ENCODE measurements around the gene LCT. TPM values are rescaled to one million over a fixed set of nuclear protein-coding genes. Genes with fewer than 3 reads are reported as not detected.
"Not testable (repeated sequence)": the region's sequence is repeated elsewhere in the genome, so short reads cannot be mapped to it uniquely, and the experiment has no call there.

The LCT gene
- not detected for polyA plus RNA-seq (2013, experiment 1 of 4)
- polyA plus RNA-seq (2013, experiment 2 of 4), result not detected
- polyA plus RNA-seq (2013, experiment 3 of 4), result not detected
- polyA plus RNA-seq (2013, experiment 4 of 4), result not detected

GRCh38 chr2:135836596-135837270, at the start of gene LCT:
Gene LCT, minus strand, starts transcription at chr2:135837184. Its CDS starts 15 bp downstream, at chr2:135837169.
- Histone ChIP-seq H3K4me3 (ENCODE audit: insufficient read depth, low read depth, low read length) (no peak within 1 kb of the TSS), H3K9me3 (ENCODE audit: control insufficient read depth, low read length) (no peaks in the 10 kb centered on the region), H3K4me1 (ENCODE audit: control insufficient read depth, insufficient read depth, low read length) (no peaks in the 10 kb centered on the region), H3K36me3 (ENCODE audit: control insufficient read depth, insufficient read depth, low read length) (peaks cover 11% of the 10 kb centered on the region), H3K27me3 (ENCODE audit: control insufficient read depth, insufficient read depth, low read length, poor library complexity, severe bottlenecking) (no peaks in the 10 kb centered on the region), H3K27ac (ENCODE audit: insufficient read depth, low read depth, low read length, poor library complexity, severe bottlenecking) (no peak within 1 kb of the TSS)
- 93 to 95% methylated on average over 12 of the region's 12 CpGs for WGBS, 2 experiments

GRCh38 chr2:135885709-135886108, 48.7 kb upstream of the LCT start:
- Histone ChIP-seq H3K4me1 (ENCODE audit: control insufficient read depth, insufficient read depth, low read length) (peaks cover 2% of the 10 kb centered on the region), H3K9me3 (ENCODE audit: control insufficient read depth, low read length) (no peaks in the 10 kb centered on the region), H3K27me3 (ENCODE audit: control insufficient read depth, insufficient read depth, low read length, poor library complexity, severe bottlenecking) (no peaks in the 10 kb centered on the region), H3K36me3 (ENCODE audit: control insufficient read depth, insufficient read depth, low read length) (no peaks in the 10 kb centered on the region), H3K27ac (ENCODE audit: insufficient read depth, low read depth, low read length, poor library complexity, severe bottlenecking) (no peak overlapping the region), H3K4me3 (ENCODE audit: insufficient read depth, low read depth, low read length) (no peak overlapping the region)
- WGBS, 2 experiments, result 88 to 95% methylated on average over 4 of the region's 4 CpGs

GRCh38 chr2:135882415-135882814, 45.4 kb upstream of the LCT start:
- no peak overlapping the region for H3K4me3 ChIP-seq (ENCODE audit: insufficient read depth, low read depth, low read length)
- H3K27ac ChIP-seq (ENCODE audit: insufficient read depth, low read depth, low read length, poor library complexity, severe bottlenecking), result no peak overlapping the region
- H3K27me3 ChIP-seq (ENCODE audit: control insufficient read depth, insufficient read depth, low read length, poor library complexity, severe bottlenecking), result no peaks in the 10 kb centered on the region
- H3K4me1 ChIP-seq (ENCODE audit: control insufficient read depth, insufficient read depth, low read length), result peaks cover 2% of the 10 kb centered on the region
- no peaks in the 10 kb centered on the region for H3K9me3 ChIP-seq (ENCODE audit: control insufficient read depth, low read length)
- H3K36me3 ChIP-seq (ENCODE audit: control insufficient read depth, insufficient read depth, low read length), result no peaks in the 10 kb centered on the region
- 68 to 70% methylated on average over 3 of the region's 3 CpGs for WGBS, 2 experiments

GRCh38 chr2:135876770-135877169, 39.8 kb upstream of the LCT start:
- not testable (repeated sequence) for H3K27ac ChIP-seq (ENCODE audit: insufficient read depth, low read depth, low read length, poor library complexity, severe bottlenecking); H3K27me3 ChIP-seq (ENCODE audit: control insufficient read depth, insufficient read depth, low read length, poor library complexity, severe bottlenecking); H3K9me3 ChIP-seq (ENCODE audit: control insufficient read depth, low read length); H3K36me3 ChIP-seq (ENCODE audit: control insufficient read depth, insufficient read depth, low read length); H3K4me1 ChIP-seq (ENCODE audit: control insufficient read depth, insufficient read depth, low read length); H3K4me3 ChIP-seq (ENCODE audit: insufficient read depth, low read depth, low read length)
- 88 to 89% methylated on average over 15 of the region's 15 CpGs for WGBS, 2 experiments

- Histone ChIP-seq H3K27ac (ENCODE audit: insufficient read depth, low read depth, low read length, poor library complexity, severe bottlenecking) (peak within 1 kb of the TSS; percentile 80), H3K4me1 (ENCODE audit: control insufficient read depth, insufficient read depth, low read length) (peaks cover 6% of the 10 kb centered on the region), H3K36me3 (ENCODE audit: control insufficient read depth, insufficient read depth, low read length) (peaks cover 4% of the 10 kb centered on the region), H3K9me3 (ENCODE audit: control insufficient read depth, low read length) (no peaks in the 10 kb centered on the region), H3K27me3 (ENCODE audit: control insufficient read depth, insufficient read depth, low read length, poor library complexity, severe bottlenecking) (no peaks in the 10 kb centered on the region), H3K4me3 (ENCODE audit: insufficient read depth, low read depth, low read length) (peak within 1 kb of the TSS; percentile 66)
- WGBS, 2 experiments, result 0 to 1% methylated on average over 71 of the region's 71 CpGs
These were observed 39.2 kb upstream of the LCT start, which contains the start of gene MCM6 for GRCh38 chr2:135876066-135876711. Gene MCM6, minus strand, starts transcription at chr2:135876443. Its CDS starts 78 bp downstream, at chr2:135876365.

GRCh38 chr2:135875491-135876065, 38.6 kb upstream of the LCT start:
- Histone ChIP-seq H3K27ac (ENCODE audit: insufficient read depth, low read depth, low read length, poor library complexity, severe bottlenecking) (peak overlapping the region; percentile 80), H3K27me3 (ENCODE audit: control insufficient read depth, insufficient read depth, low read length, poor library complexity, severe bottlenecking) (no peaks in the 10 kb centered on the region), H3K36me3 (ENCODE audit: control insufficient read depth, insufficient read depth, low read length) (peaks cover 7% of the 10 kb centered on the region), H3K9me3 (ENCODE audit: control insufficient read depth, low read length) (no peaks in the 10 kb centered on the region), H3K4me1 (ENCODE audit: control insufficient read depth, insufficient read depth, low read length) (peaks cover 6% of the 10 kb centered on the region), H3K4me3 (ENCODE audit: insufficient read depth, low read depth, low read length) (peak overlapping the region; percentile 66)
- 2% methylated on average over 26 of the region's 26 CpGs for WGBS, 2 experiments

- Histone ChIP-seq H3K27ac (ENCODE audit: insufficient read depth, low read depth, low read length, poor library complexity, severe bottlenecking) (no peak overlapping the region), H3K9me3 (ENCODE audit: control insufficient read depth, low read length) (no peaks in the 10 kb centered on the region), H3K4me3 (ENCODE audit: insufficient read depth, low read depth, low read length) (peak overlapping the region; percentile 66), H3K4me1 (ENCODE audit: control insufficient read depth, insufficient read depth, low read length) (peaks cover 6% of the 10 kb centered on the region), H3K36me3 (ENCODE audit: control insufficient read depth, insufficient read depth, low read length) (peaks cover 11% of the 10 kb centered on the region), H3K27me3 (ENCODE audit: control insufficient read depth, insufficient read depth, low read length, poor library complexity, severe bottlenecking) (no peaks in the 10 kb centered on the region)
- 78 to 83% methylated on average over 19 of the region's 19 CpGs for WGBS, 2 experiments
These were observed 37.9 kb upstream of the LCT start for GRCh38 chr2:135874777-135875365.

- peaks cover 36% of the 10 kb centered on the region for H3K36me3 ChIP-seq (ENCODE audit: control insufficient read depth, insufficient read depth, low read length)
These were observed 33.6 kb upstream of the LCT start for GRCh38 chr2:135870571-135870970.

GRCh38 chr2:135863233-135863632, 26.2 kb upstream of the LCT start:
- no peaks in the 10 kb centered on the region for H3K27me3 ChIP-seq (ENCODE audit: control insufficient read depth, insufficient read depth, low read length, poor library complexity, severe bottlenecking)
- no peak overlapping the region for H3K27ac ChIP-seq (ENCODE audit: insufficient read depth, low read depth, low read length, poor library complexity, severe bottlenecking)
- H3K4me1 ChIP-seq (ENCODE audit: control insufficient read depth, insufficient read depth, low read length), result no peaks in the 10 kb centered on the region
- H3K9me3 ChIP-seq (ENCODE audit: control insufficient read depth, low read length), result no peaks in the 10 kb centered on the region
- peaks cover 51% of the 10 kb centered on the region for H3K36me3 ChIP-seq (ENCODE audit: control insufficient read depth, insufficient read depth, low read length)
- 91 to 92% methylated on average over 6 of the region's 6 CpGs for WGBS, 2 experiments
- no peak overlapping the region for H3K4me3 ChIP-seq (ENCODE audit: insufficient read depth, low read depth, low read length)

More at GRCh38 chr2:135870571-135870970, 33.6 kb upstream of the LCT start:
- 93 to 100% methylated on average over 1 of the region's 1 CpG for WGBS, 2 experiments
- Histone ChIP-seq H3K9me3 (ENCODE audit: control insufficient read depth, low read length) (no peaks in the 10 kb centered on the region), H3K27ac (ENCODE audit: insufficient read depth, low read depth, low read length, poor library complexity, severe bottlenecking) (no peak overlapping the region), H3K27me3 (ENCODE audit: control insufficient read depth, insufficient read depth, low read length, poor library complexity, severe bottlenecking) (no peaks in the 10 kb centered on the region), H3K4me3 (ENCODE audit: insufficient read depth, low read depth, low read length) (no peak overlapping the region), H3K4me1 (ENCODE audit: control insufficient read depth, insufficient read depth, low read length) (peaks cover 6% of the 10 kb centered on the region)

GRCh38 chr2:135862718-135863117, 25.7 kb upstream of the LCT start:
- Histone ChIP-seq H3K36me3 (ENCODE audit: control insufficient read depth, insufficient read depth, low read length) (peaks cover 47% of the 10 kb centered on the region), H3K27ac (ENCODE audit: insufficient read depth, low read depth, low read length, poor library complexity, severe bottlenecking) (no peak overlapping the region), H3K27me3 (ENCODE audit: control insufficient read depth, insufficient read depth, low read length, poor library complexity, severe bottlenecking) (no peaks in the 10 kb centered on the region), H3K4me1 (ENCODE audit: control insufficient read depth, insufficient read depth, low read length) (no peaks in the 10 kb centered on the region), H3K9me3 (ENCODE audit: control insufficient read depth, low read length) (no peaks in the 10 kb centered on the region), H3K4me3 (ENCODE audit: insufficient read depth, low read depth, low read length) (no peak overlapping the region)
- WGBS, 2 experiments, result 94 to 95% methylated on average over 4 of the region's 4 CpGs

Data from ectodermal cell (in vitro differentiated cells).